IMR-90 (cell line): ENCODE measurements around the gene MRPS34. TPM values are rescaled to one million over a fixed set of nuclear protein-coding genes. Genes with fewer than 3 reads are reported as not detected.

Source experiments
- ATAC-seq: fragments of 200-7000 bp; cut with Tn5 transposase; 2 replicates; pipeline ENCODE4 v1.9.1; 2020; ENCODE audit warnings: low read depth, mild to moderate bottlenecking, moderate library complexity
- BruUV-seq: library from RNA; stranded (reverse); fragments of 400-500 nt; replicated peaks from 2 replicates; lab custom pipeline; 2021; lab: Mats Ljungman, UMichigan
- CTCF ChIA-PET: fragments of 300-600 bp; formaldehyde crosslinking; extraction: SDS; loops from one replicate; lab custom pipeline; 2021; ENCODE audit warnings: antibody characterized with exemption; lab: Yijun Ruan, JAX
- POLR2A ChIA-PET: fragments of 300-600 bp; sonication (Branson Sonifier 250); formaldehyde crosslinking; loops from one replicate; lab custom pipeline; 2022; ENCODE audit warnings: antibody characterized with exemption; ENCODE audit not compliant: unreplicated experiment; lab: Charles Lee
- DNase-seq: peaks from one replicate; pipeline ENCODE4 v3.0.0; 2013
- H2AFZ ChIP-seq: replicated peaks from 2 replicates; pipeline ENCODE3; 2013; ENCODE audit warnings: low read length, mild to moderate bottlenecking; ENCODE audit not compliant: poor library complexity
- H2AK5ac ChIP-seq: 2 replicates; pipeline ENCODE4 v1.6.1; 2013; ENCODE audit warnings: low read depth, low read length, inconsistent platforms
- H2AK9ac ChIP-seq: replicated peaks from 2 replicates; pipeline ENCODE3; 2013; ENCODE audit warnings: mild to moderate bottlenecking, low read depth, low read length, moderate library complexity; ENCODE audit not compliant: poor library complexity
- H2BK120ac ChIP-seq: 2 replicates; pipeline ENCODE4 v1.6.1; 2013; ENCODE audit warnings: low read depth, low read length, inconsistent platforms
- H2BK15ac ChIP-seq: 3 replicates; pipeline ENCODE4 v1.6.1; 2013; ENCODE audit warnings: low read depth, low read length, inconsistent platforms
- H2BK20ac ChIP-seq: 2 replicates; pipeline ENCODE4 v1.6.1; 2013; ENCODE audit warnings: low read depth, mild to moderate bottlenecking, inconsistent platforms, low read length, moderate library complexity
- H2BK5ac ChIP-seq: 2 replicates; pipeline ENCODE4 v1.6.1; 2013; ENCODE audit warnings: mild to moderate bottlenecking, low read depth, low read length, inconsistent platforms; ENCODE audit not compliant: poor library complexity, severe bottlenecking
- H3K14ac ChIP-seq: replicated peaks from 2 replicates; pipeline ENCODE4 v1.6.1; 2013; ENCODE audit warnings: low read depth, low read length, inconsistent platforms
- H3K18ac ChIP-seq: 2 replicates; pipeline ENCODE4 v1.6.1; 2013; ENCODE audit warnings: low read depth, low read length, control low read depth
- H3K23ac ChIP-seq: 2 replicates; pipeline ENCODE4 v1.6.1; 2013; ENCODE audit warnings: low read depth, low read length, inconsistent platforms
- H3K27ac ChIP-seq: 2 replicates; pipeline ENCODE4 v1.5.1; 2013; ENCODE audit warnings: mild to moderate bottlenecking, control low read depth, low read length; ENCODE audit not compliant: insufficient read depth
- H3K27me3 ChIP-seq: 2 replicates; pipeline ENCODE4 v1.6.1; 2013; ENCODE audit warnings: low read length; ENCODE audit not compliant: control insufficient read depth, insufficient read depth
- H3K36me3 ChIP-seq: 2 replicates; pipeline ENCODE4 v1.6.1; 2013; ENCODE audit warnings: low read length, mixed read lengths; ENCODE audit not compliant: control insufficient read depth, insufficient read depth
- H3K4ac ChIP-seq: 2 replicates; pipeline ENCODE4 v1.6.1; 2013; ENCODE audit warnings: low read depth, low read length, inconsistent platforms
- H3K4me1 ChIP-seq: 2 replicates; pipeline ENCODE4 v1.6.1; 2013; ENCODE audit warnings: low read length, mixed read lengths; ENCODE audit not compliant: control insufficient read depth, insufficient read depth
- H3K4me2 ChIP-seq: 2 replicates; pipeline ENCODE4 v1.6.1; 2013; ENCODE audit warnings: low read depth, mild to moderate bottlenecking, control low read depth, low read length, moderate library complexity
- H3K4me3 ChIP-seq: 2 replicates; pipeline ENCODE4 v1.5.1; 2013; ENCODE audit warnings: low read depth, mild to moderate bottlenecking, control low read depth, low read length, moderate library complexity; ENCODE audit not compliant: insufficient read depth
- H3K56ac ChIP-seq: 2 replicates; pipeline ENCODE4 v1.6.1; 2013; ENCODE audit warnings: low read length, inconsistent platforms; ENCODE audit not compliant: insufficient read depth; ENCODE audit errors: extremely low read depth
- H3K79me1 ChIP-seq, 2 experiments: 2 replicates each; pipeline ENCODE4 v1.6.1; 2013; ENCODE audit warnings: low read length in 2 of 2, inconsistent platforms in 1 of 2, low read depth in 1 of 2
- H3K9ac ChIP-seq: 2 replicates; pipeline ENCODE4 v1.6.1; 2013; ENCODE audit warnings: low read depth, low read length, control low read depth
- H3K9me1 ChIP-seq: 2 replicates; pipeline ENCODE4 v1.6.1; 2013; ENCODE audit warnings: low read length, inconsistent platforms; ENCODE audit not compliant: insufficient read depth
- H3K9me3 ChIP-seq: 2 replicates; pipeline ENCODE4 v1.6.1; 2013; ENCODE audit warnings: low read length; ENCODE audit not compliant: control insufficient read depth, insufficient read depth
- H4K20me1 ChIP-seq: 2 replicates; pipeline ENCODE4 v1.6.1; 2013; ENCODE audit warnings: low read length, inconsistent platforms; ENCODE audit not compliant: insufficient read depth
- H4K5ac ChIP-seq: 2 replicates; pipeline ENCODE4 v1.6.1; 2013; ENCODE audit warnings: mild to moderate bottlenecking, low read depth, low read length, control low read depth
- H4K8ac ChIP-seq, 2 experiments: 2 replicates each; pipeline ENCODE4 v1.6.1; 2013; ENCODE audit warnings: low read depth in 2 of 2, low read length in 2 of 2, control low read depth in 1 of 2, inconsistent platforms in 1 of 2
- H4K91ac ChIP-seq: 2 replicates; pipeline ENCODE4 v1.6.1; 2013; ENCODE audit warnings: low read depth, low read length, inconsistent platforms; ENCODE audit not compliant: insufficient read depth
- MAFK ChIP-seq: IDR thresholded peaks from 2 replicates; pipeline ENCODE4 v1.6.1; 2012; ENCODE audit warnings: low read depth, low read length, improper control_type of control experiment
- POLR2A ChIP-seq: IDR thresholded peaks from 2 replicates; pipeline ENCODE4 v1.6.1; 2012; ENCODE audit warnings: mild to moderate bottlenecking, low read depth, low read length
- RCOR1 ChIP-seq: IDR thresholded peaks from 2 replicates; pipeline ENCODE4 v1.6.1; 2012; ENCODE audit warnings: mild to moderate bottlenecking, low read length, improper control_type of control experiment; ENCODE audit not compliant: insufficient replicate concordance
- WGBS, 2 experiments: methylation state at CpG; one replicate each; pipeline versions ENCODE4 v1.1.5 to v1.1.7; 2013; ENCODE audit warnings: missing lambda C conversion rate in 2 of 2; ENCODE audit not compliant: insufficient read length in 1 of 2; ENCODE audit errors: extremely low coverage in 2 of 2; 5-methylcytosine and 5-hydroxymethylcytosine counted together
- dilution Hi-C: fragments of 300-500 bp; cut with HindIII; formaldehyde crosslinking; loops from one replicate; pipeline ENCODE4 v1.14.3; 2018; ENCODE audit warnings: low sequenced_read_pairs; ENCODE audit not compliant: unreplicated experiment
- in situ Hi-C: fragments of 300-500 bp; cut with MboI; formaldehyde crosslinking; loops from 3 replicates; pipeline ENCODE4 v1.14.3; 2019; ENCODE audit warnings: low sequenced_read_pairs, inconsistent platforms, mixed read lengths
- intact Hi-C: fragments of 100-400 bp; cut with micrococcal nuclease; formaldehyde crosslinking; loops from 2 replicates; pipeline ENCODE4 v1.10.0; 2022
- polyA plus RNA-seq, 3 experiments: library from polyadenylated mRNA; depleted of rRNA; stranded (reverse); fragments of >200 nt; gene quantifications; 2 replicates each; pipeline ENCODE4 v1.2.3, GENCODE V29; 2012; ENCODE audit warnings: low replicate concordance in 1 of 3
- total RNA-seq: library from RNA; depleted of rRNA; stranded (reverse); fragments of >200 nt; gene quantifications from 2 replicates; pipeline ENCODE4 v1.2.3, GENCODE V29; 2012
- TF ChIP-seq, protein P1 (sequence below): conservative IDR thresholded peaks from 2 replicates; pipeline ENCODE4 v1.5.1; 2012; ENCODE audit warnings: mild to moderate bottlenecking, low read depth, low read length, improper control_type of control experiment

Gene MRPS34
- total and polyA plus RNA-seq, 2 of the 4 experiments (the other 2 are of a cell fraction): 68.5 to 80.4 TPM

DNA sequence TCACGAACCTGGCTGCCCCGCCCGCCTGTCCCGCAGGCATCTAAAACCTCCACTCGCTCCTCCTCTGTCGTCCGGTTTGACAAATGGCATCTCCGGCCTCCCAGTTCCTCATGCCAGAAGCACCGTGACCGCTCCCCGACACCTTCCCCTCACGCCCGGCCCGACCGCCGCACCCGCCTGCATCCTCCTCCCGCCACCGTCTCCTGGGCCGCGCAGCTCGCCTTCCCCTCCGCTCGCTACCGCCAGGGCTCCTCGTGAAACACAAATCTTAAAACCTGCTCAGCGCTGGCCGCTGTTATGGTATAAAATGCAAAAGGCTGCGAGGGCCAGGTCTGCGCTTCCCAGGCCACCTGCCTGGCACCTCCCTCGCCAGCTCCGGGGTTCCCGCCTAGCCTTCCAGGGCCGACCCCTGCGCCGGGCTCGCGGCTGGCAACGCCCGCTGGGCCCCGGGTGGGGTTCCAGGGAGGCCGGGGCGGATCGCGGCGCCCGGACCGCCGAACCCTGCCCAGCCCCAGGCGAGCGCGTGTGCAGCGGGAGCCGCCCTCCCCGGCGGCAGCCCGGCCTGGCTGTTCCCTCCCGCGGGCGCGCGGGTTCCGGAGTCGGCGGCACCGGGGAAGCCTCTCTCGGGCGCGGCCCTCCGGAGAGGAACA, 8.9 kb upstream of the MRPS34 start:
- H3K4me3 ChIP-seq: peak overlapping the region; percentile 79
- peaks cover 32% of the 10 kb centered on the region for H3K36me3 ChIP-seq
- no peak overlapping the region for H4K8ac ChIP-seq
- no peak overlapping the region for H2BK5ac ChIP-seq
- peak overlapping the region; percentile 66 for H3K9ac ChIP-seq
- no peak overlapping the region for H2AK5ac ChIP-seq
- peaks cover 40% of the 10 kb centered on the region for H4K20me1 ChIP-seq
- CTCF ChIA-PET: interaction anchor here (1.2 kb wide), 1 partner anchor 141 kb away, joined by 3 read pairs; no protein-coding TSS in a partner anchor
- H3K23ac ChIP-seq: no peak overlapping the region
- WGBS, 2 experiments: 1% methylated on average over 27 of the region's 70 CpGs; no CpG with 5 or more reads in 1 of the 2 experiments
- H3K56ac ChIP-seq: no peak overlapping the region
- BruUV-seq: no TSS peak
- ATAC-seq: peak; percentile 21
- dilution Hi-C loops (no loop called here), intact Hi-C loops (loop anchor here (5.0 kb wide), 1 partner anchor 45 kb away; the partner anchor contains the start of genes FAHD1 and HAGH), in situ Hi-C loops (no loop called here)
- no peak overlapping the region for H2BK20ac ChIP-seq
- no peak overlapping the region for H2BK120ac ChIP-seq
- H3K4me1 ChIP-seq: peaks cover 3% of the 10 kb centered on the region; the same call in 1 of the 2 replicates
- H3K9me3 ChIP-seq: no peaks in the 10 kb centered on the region
- H3K18ac ChIP-seq: no peak overlapping the region
- H3K79me1 ChIP-seq: peaks cover 17 to 66% of the 10 kb centered on the region in 2 experiments
- POLR2A ChIA-PET: no interaction called here
- no peak overlapping the region for H2BK15ac ChIP-seq
- peak overlapping the region; percentile 75 for H3K4me2 ChIP-seq
- TF ChIP-seq MAFK (no peak), POLR2A (no peak; the same call in 1 of the 2 replicates), RCOR1 (no peak)
- TF ChIP-seq, protein P1, sequence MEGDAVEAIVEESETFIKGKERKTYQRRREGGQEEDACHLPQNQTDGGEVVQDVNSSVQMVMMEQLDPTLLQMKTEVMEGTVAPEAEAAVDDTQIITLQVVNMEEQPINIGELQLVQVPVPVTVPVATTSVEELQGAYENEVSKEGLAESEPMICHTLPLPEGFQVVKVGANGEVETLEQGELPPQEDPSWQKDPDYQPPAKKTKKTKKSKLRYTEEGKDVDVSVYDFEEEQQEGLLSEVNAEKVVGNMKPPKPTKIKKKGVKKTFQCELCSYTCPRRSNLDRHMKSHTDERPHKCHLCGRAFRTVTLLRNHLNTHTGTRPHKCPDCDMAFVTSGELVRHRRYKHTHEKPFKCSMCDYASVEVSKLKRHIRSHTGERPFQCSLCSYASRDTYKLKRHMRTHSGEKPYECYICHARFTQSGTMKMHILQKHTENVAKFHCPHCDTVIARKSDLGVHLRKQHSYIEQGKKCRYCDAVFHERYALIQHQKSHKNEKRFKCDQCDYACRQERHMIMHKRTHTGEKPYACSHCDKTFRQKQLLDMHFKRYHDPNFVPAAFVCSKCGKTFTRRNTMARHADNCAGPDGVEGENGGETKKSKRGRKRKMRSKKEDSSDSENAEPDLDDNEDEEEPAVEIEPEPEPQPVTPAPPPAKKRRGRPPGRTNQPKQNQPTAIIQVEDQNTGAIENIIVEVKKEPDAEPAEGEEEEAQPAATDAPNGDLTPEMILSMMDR: 0 out of 2 replicates have a peak, but pooled peaks have one; percentile 5
- peak overlapping the region; percentile 88 for H2AK9ac ChIP-seq
- H3K27ac ChIP-seq: peak overlapping the region; percentile 12; the same call in 1 of the 2 replicates
- H3K14ac ChIP-seq: no peak overlapping the region
- peak overlapping the region; percentile 88 for H2AFZ ChIP-seq
- DNase-seq: peak; percentile 6
- H4K5ac ChIP-seq: no peak overlapping the region
- no peaks in the 10 kb centered on the region for H3K27me3 ChIP-seq
- peaks cover 7% of the 10 kb centered on the region; the same call in 1 of the 2 replicates for H3K9me1 ChIP-seq
- H4K91ac ChIP-seq: no peak overlapping the region
- H3K4ac ChIP-seq: peak overlapping the region; percentile 0; the same call in 1 of the 2 replicates
